Progenitor cell of endocrine pancreas (in vitro differentiated cells): ENCODE data around the gene ITGB6. TPM values are rescaled to one million over a fixed set of nuclear protein-coding genes. Genes with fewer than 3 reads are reported as not detected.

Experiments used
- DNase-seq: peaks from one replicate; pipeline ENCODE4 v3.0.0; 2021; ENCODE audit warnings: low spot score; ENCODE audit not compliant: unreplicated experiment
- H3K27ac Mint-ChIP-seq: 2 replicates; pipeline ENCODE4 v1.8.0; 2021; ENCODE audit warnings: mild to moderate bottlenecking, moderate library complexity, mixed read lengths
- H3K27me3 Mint-ChIP-seq: 2 replicates; pipeline ENCODE4 v1.8.0; 2021; ENCODE audit warnings: mixed read lengths
- H3K36me3 Mint-ChIP-seq: 2 replicates; pipeline ENCODE4 v1.8.0; 2022; ENCODE audit warnings: mixed read lengths; ENCODE audit not compliant: insufficient read depth
- H3K4me1 Mint-ChIP-seq: 2 replicates; pipeline ENCODE4 v1.8.0; 2021; ENCODE audit warnings: low read depth, mixed read lengths
- H3K4me3 Mint-ChIP-seq: 2 replicates; pipeline ENCODE4 v1.8.0; 2021; ENCODE audit warnings: low read depth, mild to moderate bottlenecking, moderate library complexity, mixed read lengths
- H3K9me3 Mint-ChIP-seq: 2 replicates; pipeline ENCODE4 v1.8.0; 2021; ENCODE audit warnings: low read depth, mixed read lengths
- total RNA-seq: library from RNA; stranded (reverse); gene quantifications from 2 replicates; pipeline ENCODE4 v1.2.1, GENCODE V29; 2021
- TF ChIP-seq, protein P1 (sequence below): fragments of 200-600 bp; sonication (generic); IDR thresholded peaks from one replicate; pipeline ENCODE4 v1.5.0; 2021; ENCODE audit warnings: antibody characterized with exemption, mild to moderate bottlenecking; ENCODE audit not compliant: unreplicated experiment

The ITGB6 gene
- total RNA-seq, 1 donor from 2014 or later: 6.7 TPM

DNA sequence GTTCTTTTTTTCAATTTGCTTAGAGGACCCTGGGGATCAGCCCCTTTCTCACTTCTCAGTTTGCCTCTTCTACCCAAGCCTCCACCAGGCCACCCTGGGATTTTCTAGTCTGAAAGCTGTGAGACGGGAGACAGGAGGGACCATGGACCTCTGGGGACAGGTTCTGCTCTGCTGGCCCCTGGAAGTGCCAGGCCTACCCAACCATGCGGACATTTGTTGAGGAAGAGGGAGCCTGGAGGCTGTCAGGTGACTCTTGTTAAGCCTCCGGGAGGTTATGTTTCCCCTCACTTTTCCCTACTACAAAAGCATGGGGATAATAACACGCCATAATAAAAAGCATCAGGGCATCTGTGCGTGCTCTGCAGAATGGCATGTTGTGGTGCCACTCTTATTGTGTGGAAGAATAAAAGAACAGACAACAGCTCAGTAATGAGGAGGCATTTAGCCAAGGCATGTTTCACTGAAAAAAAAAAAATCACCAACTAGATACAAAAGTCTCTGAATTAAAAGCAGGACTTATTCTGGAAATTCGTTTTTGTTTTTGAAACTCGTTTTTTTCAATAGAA, 89.3 kb downstream of the ITGB6 start:
- H3K36me3 Mint-ChIP-seq: peaks cover 6% of the 10 kb centered on the region
- H3K4me1 Mint-ChIP-seq: no peaks in the 10 kb centered on the region
- no peak overlapping the region for H3K4me3 Mint-ChIP-seq
- peaks cover 3% of the 10 kb centered on the region for H3K9me3 Mint-ChIP-seq
- H3K27me3 Mint-ChIP-seq: no peaks in the 10 kb centered on the region
- DNase-seq: no peak
- TF ChIP-seq, protein P1, sequence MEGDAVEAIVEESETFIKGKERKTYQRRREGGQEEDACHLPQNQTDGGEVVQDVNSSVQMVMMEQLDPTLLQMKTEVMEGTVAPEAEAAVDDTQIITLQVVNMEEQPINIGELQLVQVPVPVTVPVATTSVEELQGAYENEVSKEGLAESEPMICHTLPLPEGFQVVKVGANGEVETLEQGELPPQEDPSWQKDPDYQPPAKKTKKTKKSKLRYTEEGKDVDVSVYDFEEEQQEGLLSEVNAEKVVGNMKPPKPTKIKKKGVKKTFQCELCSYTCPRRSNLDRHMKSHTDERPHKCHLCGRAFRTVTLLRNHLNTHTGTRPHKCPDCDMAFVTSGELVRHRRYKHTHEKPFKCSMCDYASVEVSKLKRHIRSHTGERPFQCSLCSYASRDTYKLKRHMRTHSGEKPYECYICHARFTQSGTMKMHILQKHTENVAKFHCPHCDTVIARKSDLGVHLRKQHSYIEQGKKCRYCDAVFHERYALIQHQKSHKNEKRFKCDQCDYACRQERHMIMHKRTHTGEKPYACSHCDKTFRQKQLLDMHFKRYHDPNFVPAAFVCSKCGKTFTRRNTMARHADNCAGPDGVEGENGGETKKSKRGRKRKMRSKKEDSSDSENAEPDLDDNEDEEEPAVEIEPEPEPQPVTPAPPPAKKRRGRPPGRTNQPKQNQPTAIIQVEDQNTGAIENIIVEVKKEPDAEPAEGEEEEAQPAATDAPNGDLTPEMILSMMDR: no peak
- no peak overlapping the region for H3K27ac Mint-ChIP-seq

DNA sequence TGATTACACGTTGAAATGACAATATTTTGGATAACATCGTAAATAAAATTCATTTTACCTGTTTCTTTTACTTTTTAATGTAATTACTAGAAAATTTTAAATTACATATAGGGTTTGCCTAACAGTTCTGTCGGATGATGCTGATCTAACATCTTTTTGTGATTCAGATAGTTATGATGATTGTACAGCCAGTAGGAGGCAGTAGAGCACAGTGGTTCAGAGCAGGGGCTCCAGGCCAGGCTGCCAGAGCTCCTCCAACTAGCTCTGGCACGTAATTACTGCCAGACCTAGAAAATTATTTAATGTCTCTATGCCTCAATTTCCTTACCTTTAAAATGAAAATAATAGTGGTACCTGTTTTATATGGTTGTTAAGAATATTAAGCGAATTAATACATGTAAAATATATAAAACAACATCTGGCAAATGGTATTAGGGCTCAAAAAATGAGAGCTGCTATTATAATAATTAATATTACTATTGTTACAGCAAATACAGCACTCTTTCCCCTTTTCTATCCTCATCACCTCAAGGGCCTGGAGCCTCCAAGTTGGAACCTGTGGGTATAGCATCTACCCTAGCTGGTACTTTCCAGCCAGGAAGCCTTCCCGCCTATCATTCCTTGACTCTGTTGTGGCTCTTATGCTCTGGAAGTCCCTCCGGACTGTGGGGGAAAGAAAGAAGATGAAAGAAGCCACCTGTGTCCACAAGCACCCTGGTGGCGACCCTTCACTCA, 90.0 kb downstream of the ITGB6 start:
- DNase-seq: peak; percentile 41
- H3K27me3 Mint-ChIP-seq: no peaks in the 10 kb centered on the region
- no peak overlapping the region for H3K4me3 Mint-ChIP-seq
- H3K9me3 Mint-ChIP-seq: peaks cover 3% of the 10 kb centered on the region
- TF ChIP-seq, protein P1: peak; percentile 91
- peaks cover 6% of the 10 kb centered on the region for H3K36me3 Mint-ChIP-seq
- no peaks in the 10 kb centered on the region for H3K4me1 Mint-ChIP-seq
- H3K27ac Mint-ChIP-seq: no peak overlapping the region

DNA sequence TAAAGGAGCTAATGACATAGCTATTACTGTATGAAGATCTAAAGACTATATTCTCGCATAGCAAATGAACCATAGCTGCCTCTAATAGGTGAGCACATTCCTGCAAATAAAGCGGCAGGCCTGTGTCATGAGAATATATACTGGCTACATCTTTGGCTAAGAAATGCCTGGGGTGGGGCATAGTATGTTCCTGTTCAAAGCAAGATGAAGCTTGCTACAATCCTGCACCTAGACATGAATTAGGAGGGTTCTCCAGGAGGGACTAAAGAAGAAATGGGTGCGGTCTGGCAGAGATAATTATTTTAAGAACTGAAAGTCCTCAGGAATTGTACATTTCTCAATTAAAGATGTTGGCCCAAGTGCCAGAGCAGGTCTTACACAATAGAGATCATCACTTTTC, 90.8 kb downstream of the ITGB6 start:
- peaks cover 5% of the 10 kb centered on the region for H3K36me3 Mint-ChIP-seq
- no peak overlapping the region for H3K4me3 Mint-ChIP-seq

DNA sequence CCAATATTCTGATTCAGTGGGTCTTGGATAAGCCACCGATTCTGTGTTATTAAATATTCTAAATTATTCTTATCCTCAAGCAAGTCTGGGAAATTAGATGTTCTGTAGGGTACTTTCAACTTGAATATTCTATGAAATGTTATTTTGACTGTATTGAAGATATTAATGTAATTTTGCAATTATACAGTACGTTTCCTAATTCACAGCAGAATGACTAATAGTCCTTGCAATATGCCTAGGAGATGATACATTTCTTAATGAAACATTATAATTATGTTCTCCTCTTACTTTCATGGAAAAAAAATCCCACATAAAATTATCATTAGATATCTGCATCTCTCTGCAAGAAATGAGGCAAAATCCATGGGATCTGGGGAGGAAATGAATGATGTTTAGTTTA, 91.4 kb downstream of the ITGB6 start:
- Mint-ChIP-seq H3K36me3 (peaks cover 2% of the 10 kb centered on the region), H3K9me3 (no peaks in the 10 kb centered on the region), H3K27me3 (no peaks in the 10 kb centered on the region), H3K4me3 (no peak overlapping the region), H3K4me1 (peaks cover 1% of the 10 kb centered on the region), H3K27ac (no peak overlapping the region)
- TF ChIP-seq, protein P1: no peak
- DNase-seq: no peak

More for the DNA sequence above, 90.8 kb downstream of the ITGB6 start:
- no peak for DNase-seq
- Mint-ChIP-seq H3K27ac (no peak overlapping the region), H3K4me1 (peaks cover 1% of the 10 kb centered on the region), H3K9me3 (peaks cover 2% of the 10 kb centered on the region), H3K27me3 (no peaks in the 10 kb centered on the region)
- TF ChIP-seq, protein P1: no peak

DNA sequence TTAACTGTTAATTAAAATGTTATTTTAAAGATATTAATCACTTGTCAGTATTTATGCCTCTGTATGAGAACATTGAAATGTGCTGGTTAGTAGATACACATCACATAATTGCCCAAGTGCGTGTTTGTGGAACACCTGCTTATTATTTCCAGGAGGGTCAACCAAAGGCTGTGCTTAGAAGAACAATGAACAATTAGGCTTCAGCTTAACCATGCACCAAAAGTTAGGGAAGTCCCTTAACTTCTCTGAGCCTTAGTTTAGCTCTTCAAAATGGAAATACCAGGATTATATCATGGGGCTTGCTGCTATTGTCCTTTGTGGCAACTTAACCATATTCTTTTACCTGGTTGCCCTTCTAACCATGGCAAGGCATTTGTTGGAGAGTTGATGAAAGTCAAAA, 94.7 kb downstream of the ITGB6 start:
- no peaks in the 10 kb centered on the region for H3K9me3 Mint-ChIP-seq
- peaks cover 1% of the 10 kb centered on the region for H3K4me1 Mint-ChIP-seq
- no peak for DNase-seq
- H3K36me3 Mint-ChIP-seq: no peaks in the 10 kb centered on the region
- no peak overlapping the region for H3K27ac Mint-ChIP-seq
- no peaks in the 10 kb centered on the region for H3K27me3 Mint-ChIP-seq
- no peak overlapping the region for H3K4me3 Mint-ChIP-seq
- TF ChIP-seq, protein P1: no peak
